ENCODE results near the gene TTC27.
"Not testable (repeated sequence)": the region's sequence is repeated elsewhere in the genome, so short reads cannot be mapped to it uniquely, and the experiment has no call there.

TTC27 gene

GRCh38 chr2:32627814-32628579, at the start of gene TTC27:
Gene TTC27, plus strand, starts transcription at chr2:32628050. Its CDS starts 243 bp downstream, at chr2:32628293.
- DNase-seq (ENCODE audit: low read depth in 2 of 2) = peak; percentile 84 to 93

- DNase-seq (ENCODE audit: low read depth in 2 of 2) = no peak
Measured at GRCh38 chr2:32591669-32592463, 36.0 kb upstream of the TTC27 start.

GRCh38 chr2:32594573-32594972, 33.3 kb upstream of the TTC27 start:
- DNase-seq (ENCODE audit: low read depth in 2 of 2) = no peak

- no peak for DNase-seq (ENCODE audit: low read depth in 2 of 2)
Measured at GRCh38 chr2:32611366-32611765, 16.5 kb upstream of the TTC27 start.

- DNase-seq (ENCODE audit: low read depth in 2 of 2) = no peak
Measured at GRCh38 chr2:32611771-32612170, 16.1 kb upstream of the TTC27 start.

GRCh38 chr2:32614084-32614483, 13.8 kb upstream of the TTC27 start:
- DNase-seq (ENCODE audit: low read depth in 2 of 2) = no peak

- no peak for DNase-seq (ENCODE audit: low read depth in 2 of 2)
Measured at GRCh38 chr2:32617599-32618189, 10.2 kb upstream of the TTC27 start.

- DNase-seq (ENCODE audit: low read depth in 2 of 2) = no peak
Measured at GRCh38 chr2:32622570-32623310, 5.1 kb upstream of the TTC27 start.

GRCh38 chr2:32623311-32623706, 4.5 kb upstream of the TTC27 start:
- DNase-seq (ENCODE audit: low read depth in 2 of 2) = no peak

GRCh38 chr2:32624812-32625211, 3.0 kb upstream of the TTC27 start:
- no peak for DNase-seq (ENCODE audit: low read depth in 2 of 2)

- no peak for DNase-seq (ENCODE audit: low read depth in 2 of 2)
Measured at GRCh38 chr2:32626639-32627221, 1.1 kb upstream of the TTC27 start.

GRCh38 chr2:32627441-32627813, 423 bp upstream of the TTC27 start:
- no peak for DNase-seq (ENCODE audit: low read depth in 2 of 2)

- DNase-seq (ENCODE audit: low read depth in 2 of 2) = no peak
Measured at GRCh38 chr2:32632089-32632488, 4.2 kb downstream of the TTC27 start.

GRCh38 chr2:32633040-32633439, 5.2 kb downstream of the TTC27 start:
- no peak for DNase-seq (ENCODE audit: low read depth in 2 of 2)

- DNase-seq (ENCODE audit: low read depth in 2 of 2) = not testable (repeated sequence)
Measured at GRCh38 chr2:32638548-32638947, 10.7 kb downstream of the TTC27 start.

GRCh38 chr2:32641180-32641579, 13.3 kb downstream of the TTC27 start:
- no peak for DNase-seq (ENCODE audit: low read depth in 2 of 2)

GRCh38 chr2:32647180-32647651, 19.4 kb downstream of the TTC27 start:
- DNase-seq (ENCODE audit: low read depth in 2 of 2) = no peak

GRCh38 chr2:32652555-32653209, 24.8 kb downstream of the TTC27 start:
- no peak for DNase-seq (ENCODE audit: low read depth in 2 of 2)

- DNase-seq (ENCODE audit: low read depth in 2 of 2) = no peak
Measured at GRCh38 chr2:32656069-32656468, 28.2 kb downstream of the TTC27 start.

- no peak for DNase-seq (ENCODE audit: low read depth in 2 of 2)
Measured at GRCh38 chr2:32663864-32664263, 36.0 kb downstream of the TTC27 start.

- DNase-seq (ENCODE audit: low read depth in 2 of 2) = no peak
Measured at GRCh38 chr2:32666704-32667103, 38.9 kb downstream of the TTC27 start.
